Posterior cingulate gyrus (tissue), 11 donors: Measurements from ENCODE around the gene SIDT2.
"Not testable (repeated sequence)": the region's sequence is repeated elsewhere in the genome, so short reads cannot be mapped to it uniquely, and the experiment has no call there.

Experiments
- DNase-seq, 10 donors: peaks; one replicate each; pipeline versions ENCODE4 v3.0.0 to v3.0.0-alpha.2; 2020 to 2021; ENCODE audit warnings: mixed read lengths in 3 of 10
- intact Hi-C: fragments of 100-400 bp; cut with DNase I; formaldehyde crosslinking; loops from one replicate; pipeline ENCODE4 v1.15.1; 2023

The SIDT2 gene

GRCh38 chr11:117199916-117200812, 21.6 kb downstream of the SIDT2 start:
- intact Hi-C loops, result no loop called here
- DNase-seq, result peak in 3 of 10 donors; percentile 31 to 45 (median 38)

DNA sequence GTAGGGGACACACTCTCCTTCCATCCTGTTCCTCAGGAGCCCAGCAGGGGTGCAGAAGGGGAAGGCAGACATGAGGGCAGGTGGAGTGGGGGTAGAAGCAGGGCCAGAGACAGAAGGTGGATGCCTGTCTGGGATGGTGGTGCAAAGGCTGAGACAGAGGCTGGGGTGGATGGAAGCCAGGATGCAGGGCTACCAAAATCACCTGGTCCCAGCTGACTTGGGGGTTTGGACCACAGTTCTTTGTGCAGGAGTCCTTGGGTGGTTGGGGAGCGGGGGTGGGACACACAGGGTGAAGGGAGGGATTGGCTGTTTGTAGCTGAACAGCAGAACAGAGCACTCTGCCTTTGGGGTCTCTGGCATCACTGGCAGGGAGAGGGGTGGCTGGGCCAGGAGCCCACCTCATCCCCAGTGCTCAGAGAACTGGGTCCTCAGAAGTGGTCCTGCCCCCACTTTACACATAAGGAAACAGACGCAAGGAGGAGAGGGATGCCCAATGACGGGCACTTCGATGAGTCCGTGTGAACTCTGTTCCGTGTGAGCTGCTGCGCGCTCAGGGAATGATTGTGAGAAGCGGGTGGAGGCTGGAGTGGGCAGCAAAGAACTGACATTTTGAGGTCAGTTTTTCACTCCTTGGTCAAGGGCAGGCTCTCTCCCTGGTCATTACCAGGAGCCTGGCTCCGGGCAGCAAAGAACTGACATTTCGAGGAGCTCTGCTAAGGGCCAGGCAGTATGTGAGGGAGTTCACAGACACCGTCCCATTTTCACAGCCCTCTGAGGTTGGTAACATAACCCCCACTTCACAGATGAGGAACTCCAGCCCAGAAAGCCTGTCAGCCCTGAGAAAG, 22.5 kb downstream of the SIDT2 start:
- peak in 2 of 10 donors; percentile 24 to 52 for DNase-seq
- intact Hi-C loops, result no loop called here

DNA sequence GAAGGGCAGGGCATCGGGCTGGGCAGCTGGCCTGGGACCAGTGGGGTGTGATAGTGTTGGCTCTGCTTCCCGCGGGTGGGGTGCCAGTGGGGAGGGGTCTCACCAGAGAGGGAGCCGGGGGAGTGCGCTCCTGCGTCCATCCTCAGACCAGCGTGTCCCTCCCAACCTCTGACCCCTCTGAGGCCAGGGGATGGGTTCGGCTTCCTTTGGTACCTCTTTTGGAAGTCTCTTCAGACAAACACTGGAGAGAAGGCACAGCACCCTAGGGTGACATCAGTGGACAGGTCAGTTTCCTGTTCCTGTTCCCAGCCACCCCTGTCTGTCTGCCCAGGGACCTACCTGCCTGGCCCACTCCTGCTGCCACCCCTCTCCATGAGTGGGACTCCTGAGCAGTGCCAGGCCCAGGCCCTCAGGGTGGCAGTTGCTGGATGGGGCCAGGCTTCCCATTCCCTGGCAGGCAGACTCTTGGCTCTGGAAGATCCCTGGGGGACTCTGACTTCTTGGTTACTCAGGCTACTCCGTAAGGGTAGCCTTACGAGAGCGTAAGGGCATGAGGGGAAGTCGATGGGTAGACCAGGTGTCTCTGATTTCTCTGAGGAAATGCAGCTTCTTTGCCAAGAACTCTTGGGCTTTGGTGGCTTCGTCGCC, 23.2 kb downstream of the SIDT2 start:
- intact Hi-C loops, result no loop called here

DNA sequence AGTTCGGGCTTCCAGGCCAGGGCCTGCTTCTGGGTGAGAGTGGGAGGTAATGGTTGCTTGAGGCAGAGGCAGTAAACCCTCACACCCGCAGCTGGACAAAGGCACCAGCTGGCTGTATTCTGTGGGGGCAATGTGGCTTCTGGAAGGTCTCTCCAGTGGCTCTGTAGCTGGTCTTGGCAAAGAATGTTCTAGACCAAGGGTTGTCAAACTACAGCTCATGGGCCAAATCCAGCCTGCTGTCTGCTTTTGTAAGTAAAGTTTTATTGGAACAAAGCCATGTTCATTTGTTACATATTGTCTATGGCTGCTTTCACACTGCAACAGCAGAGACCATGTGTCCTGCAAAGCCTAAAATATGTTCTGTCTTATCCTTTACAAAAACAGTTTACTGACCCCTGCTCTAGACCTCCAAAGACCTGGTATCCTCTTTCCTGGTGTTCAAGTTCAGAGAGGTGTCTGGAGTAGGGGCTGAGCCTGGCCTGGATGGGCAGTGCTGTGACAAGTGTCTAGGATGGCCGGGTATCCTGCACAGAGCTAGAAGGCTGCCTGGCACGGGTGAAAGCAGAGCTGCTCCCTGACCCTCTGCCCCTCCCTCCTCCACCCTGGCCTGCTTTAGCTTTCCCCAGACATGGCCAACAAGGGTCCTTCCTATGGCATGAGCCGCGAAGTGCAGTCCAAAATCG, 24.0 kb downstream of the SIDT2 start:
- peak in 1 of 10 donors; percentile 19 for DNase-seq
- intact Hi-C loops, result no loop called here

More for the DNA sequence above, 23.2 kb downstream of the SIDT2 start:
- DNase-seq, result peak in 2 of 10 donors; percentile 49 to 70

- peak in 2 of 10 donors; percentile 28 to 61 for DNase-seq
- intact Hi-C loops, result no loop called here
These were observed 24.5 kb downstream of the SIDT2 start for GRCh38 chr11:117203069-117203407.

DNA sequence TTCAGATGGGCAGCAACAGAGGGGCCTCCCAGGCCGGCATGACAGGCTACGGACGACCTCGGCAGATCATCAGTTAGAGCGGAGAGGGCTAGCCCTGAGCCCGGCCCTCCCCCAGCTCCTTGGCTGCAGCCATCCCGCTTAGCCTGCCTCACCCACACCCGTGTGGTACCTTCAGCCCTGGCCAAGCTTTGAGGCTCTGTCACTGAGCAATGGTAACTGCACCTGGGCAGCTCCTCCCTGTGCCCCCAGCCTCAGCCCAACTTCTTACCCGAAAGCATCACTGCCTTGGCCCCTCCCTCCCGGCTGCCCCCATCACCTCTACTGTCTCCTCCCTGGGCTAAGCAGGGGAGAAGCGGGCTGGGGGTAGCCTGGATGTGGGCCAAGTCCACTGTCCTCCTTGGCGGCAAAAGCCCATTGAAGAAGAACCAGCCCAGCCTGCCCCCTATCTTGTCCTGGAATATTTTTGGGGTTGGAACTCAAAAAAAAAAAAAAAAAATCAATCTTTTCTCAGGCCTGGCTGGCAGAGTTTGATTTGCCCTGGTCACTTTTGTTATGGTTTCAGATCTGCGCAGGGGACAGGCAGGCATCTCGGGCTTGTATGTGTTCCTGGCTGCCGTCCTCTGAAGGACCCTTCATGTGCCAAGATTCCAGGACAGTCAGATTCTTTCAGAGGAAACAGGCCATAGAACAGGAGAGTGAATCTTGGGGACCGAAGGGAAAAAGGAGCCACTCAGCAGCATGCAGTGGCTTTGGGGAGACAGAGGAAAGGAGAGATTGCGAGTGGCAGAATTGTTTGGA, 25.9 kb downstream of the SIDT2 start:
- peak in 1 of 10 donors; percentile 72 for DNase-seq
- intact Hi-C loops, result loop anchor here (5.0 kb wide), 1 partner anchor 72 kb away; no protein-coding TSS in a partner anchor

GRCh38 chr11:117205211-117205818, 26.8 kb downstream of the SIDT2 start:
- peak in 4 of 10 donors; percentile 19 to 88 (median 60) for DNase-seq
- intact Hi-C loops, result loop anchor here (5.0 kb wide), 1 partner anchor 73 kb away; no protein-coding TSS in a partner anchor

DNA sequence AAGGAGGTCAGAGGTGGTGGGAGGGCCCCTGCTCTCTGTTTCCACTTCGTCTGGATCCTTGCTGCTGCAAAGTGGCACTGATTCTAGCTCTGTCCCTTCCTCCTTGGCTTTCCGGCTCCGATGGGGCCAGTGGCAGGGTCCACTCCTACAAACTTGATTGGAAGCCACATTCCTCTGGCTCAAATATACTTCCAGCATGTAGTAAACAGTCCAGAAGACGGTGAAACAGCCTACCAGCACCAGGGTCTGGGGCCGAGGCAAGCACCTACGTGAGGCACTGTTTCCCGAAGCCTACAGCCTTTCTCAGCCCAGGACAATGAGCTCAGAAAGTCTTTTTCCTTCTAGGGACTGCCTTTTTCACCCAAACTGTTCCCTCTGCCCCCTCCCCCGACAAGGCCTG, 27.6 kb downstream of the SIDT2 start:
- intact Hi-C loops, result loop anchor here (5.0 kb wide), 1 partner anchor 74 kb away; no protein-coding TSS in a partner anchor
- not testable (repeated sequence) for DNase-seq

DNA sequence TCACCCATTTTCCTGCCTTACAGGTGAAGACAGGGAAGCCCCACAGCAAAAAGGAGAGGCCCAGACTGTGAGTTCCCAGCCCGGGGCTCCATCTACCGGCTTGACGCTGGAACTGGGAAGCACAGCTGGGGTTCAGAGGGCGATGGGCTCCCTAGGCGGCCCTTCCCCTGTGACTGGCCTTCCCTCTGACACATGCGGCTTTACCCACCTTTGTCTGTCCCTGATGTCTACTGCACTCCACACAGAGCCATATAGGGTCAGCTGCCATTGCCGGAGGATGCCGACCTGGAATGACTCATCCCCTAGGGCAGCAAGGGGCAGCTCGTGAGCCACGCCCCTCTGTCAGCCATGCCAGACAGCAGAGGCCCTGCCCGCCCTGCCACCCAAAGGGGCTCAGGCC, 28.3 kb downstream of the SIDT2 start:
- intact Hi-C loops, result loop anchor here (5.0 kb wide), 1 partner anchor 75 kb away; no protein-coding TSS in a partner anchor
- DNase-seq, result not testable (repeated sequence)

- not testable (repeated sequence) for DNase-seq
- intact Hi-C loops, result loop anchor here (5.0 kb wide), 1 partner anchor 75 kb away; no protein-coding TSS in a partner anchor
These were observed 28.9 kb downstream of the SIDT2 start for GRCh38 chr11:117207481-117207880.

GRCh38 chr11:117208710-117209109, 30.2 kb downstream of the SIDT2 start:
- intact Hi-C loops, result loop anchor here (5.0 kb wide), 1 partner anchor 76 kb away; no protein-coding TSS in a partner anchor
- DNase-seq, result not testable (repeated sequence)

- peak in 3 of 10 donors; percentile 7 to 55 (median 22) for DNase-seq
- intact Hi-C loops, result loop anchor here (5.0 kb wide), 1 partner anchor 77 kb away; no protein-coding TSS in a partner anchor
These were observed 31.0 kb downstream of the SIDT2 start for GRCh38 chr11:117209351-117210125.

DNA sequence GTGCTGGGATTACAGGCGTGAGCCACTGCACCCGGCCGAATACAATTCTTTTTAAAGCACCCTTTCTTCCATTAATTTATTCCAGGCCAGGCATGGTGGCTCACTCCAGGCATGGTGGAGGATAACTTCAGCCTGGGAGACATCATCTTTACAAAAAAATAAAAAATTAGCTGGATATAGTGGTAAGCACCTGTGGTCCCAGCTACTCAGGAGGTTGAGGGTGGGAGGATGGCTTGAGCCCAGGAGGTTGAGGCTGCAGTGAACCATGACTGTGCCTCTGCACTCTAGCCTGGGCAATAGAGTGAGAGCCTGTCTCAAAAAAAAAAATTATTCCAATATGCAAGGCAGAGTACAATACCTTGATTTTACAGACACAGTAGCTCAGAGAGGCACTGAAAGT, 32.1 kb downstream of the SIDT2 start:
- intact Hi-C loops, result no loop called here
- peak in 3 of 10 donors; percentile 8 to 21 (median 9) for DNase-seq

GRCh38 chr11:117212697-117213355, 34.3 kb downstream of the SIDT2 start:
- intact Hi-C loops, result no loop called here
- peak in 3 of 10 donors; percentile 22 to 39 (median 35) for DNase-seq

GRCh38 chr11:117214404-117215110, 36.0 kb downstream of the SIDT2 start:
- peak in 3 of 10 donors; percentile 4 to 50 (median 23) for DNase-seq
- intact Hi-C loops, result no loop called here
